Tongue (tissue), 2 donors: ENCODE results near the gene FUT6. TPM values are rescaled to one million over a fixed set of nuclear protein-coding genes. Genes with fewer than 3 reads are reported as not detected.
A peak's percentile ranks its signal among the peaks of the same experiment; 100 is the strongest.
"Not testable (repeated sequence)": the region's sequence is repeated elsewhere in the genome, so short reads cannot be mapped to it uniquely, and the experiment has no call there.

Source experiments
- DNase-seq: peaks from one replicate; pipeline ENCODE4 v3.0.0-alpha.2; 2015
- total RNA-seq: library from RNA; depleted of rRNA; stranded (reverse); fragments of >200 nt; gene quantifications from one replicate; pipeline ENCODE4 v1.2.3, GENCODE V29; 2014

Gene FUT6, protein sequence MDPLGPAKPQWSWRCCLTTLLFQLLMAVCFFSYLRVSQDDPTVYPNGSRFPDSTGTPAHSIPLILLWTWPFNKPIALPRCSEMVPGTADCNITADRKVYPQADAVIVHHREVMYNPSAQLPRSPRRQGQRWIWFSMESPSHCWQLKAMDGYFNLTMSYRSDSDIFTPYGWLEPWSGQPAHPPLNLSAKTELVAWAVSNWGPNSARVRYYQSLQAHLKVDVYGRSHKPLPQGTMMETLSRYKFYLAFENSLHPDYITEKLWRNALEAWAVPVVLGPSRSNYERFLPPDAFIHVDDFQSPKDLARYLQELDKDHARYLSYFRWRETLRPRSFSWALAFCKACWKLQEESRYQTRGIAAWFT
- total RNA-seq: 4.9 TPM

DNA sequence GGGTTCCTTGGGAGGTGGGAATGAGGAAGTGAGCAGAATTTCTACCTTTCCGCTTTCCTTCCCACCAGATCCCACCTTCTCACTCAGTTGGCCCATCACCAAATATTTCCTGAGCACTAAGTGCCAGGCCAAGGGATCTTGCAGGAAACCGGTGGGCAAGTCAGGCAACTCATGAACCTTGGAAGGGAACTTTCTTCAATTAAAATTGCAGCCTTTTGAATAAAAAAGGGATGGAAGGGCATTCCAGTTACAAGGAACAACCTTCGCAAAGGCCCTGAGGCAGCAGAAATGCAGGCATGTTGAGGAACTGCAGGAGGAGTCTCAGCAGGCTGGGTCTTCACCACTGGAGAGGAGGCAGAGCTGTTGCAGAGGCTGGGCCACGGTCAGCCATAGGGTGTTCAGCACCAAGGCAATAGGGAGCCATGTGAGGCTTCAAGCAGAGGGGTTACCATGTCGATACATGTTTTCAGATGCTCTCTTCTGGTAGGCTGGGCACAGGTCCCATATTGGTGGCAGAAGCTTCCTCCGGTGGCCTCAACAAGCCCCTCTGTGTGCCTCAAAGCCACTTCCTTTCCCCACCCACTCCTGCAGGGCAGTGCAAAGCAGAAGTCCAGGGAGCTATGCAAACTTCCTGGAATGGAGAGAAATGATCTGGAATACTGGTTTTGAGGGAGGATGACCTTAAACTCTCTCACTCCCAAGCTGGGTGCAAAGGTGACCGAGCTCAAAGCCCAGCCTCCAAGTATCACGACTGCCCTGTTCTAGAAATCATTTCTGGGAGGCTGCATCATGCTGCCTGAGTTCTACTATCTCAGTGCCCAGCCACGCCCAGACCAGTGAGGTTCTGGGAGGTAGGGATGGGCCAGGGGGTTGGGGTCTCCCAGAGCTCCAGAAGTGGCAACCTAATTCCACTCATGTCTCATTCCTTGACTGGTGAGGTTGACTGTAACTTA is at the start of gene FUT6:
FUT6 (minus strand) TSS at position 638 of the 953 bp plus-strand sequence. CDS start 7,135 bp downstream, outside the sequence.
- no peak for DNase-seq

DNA sequence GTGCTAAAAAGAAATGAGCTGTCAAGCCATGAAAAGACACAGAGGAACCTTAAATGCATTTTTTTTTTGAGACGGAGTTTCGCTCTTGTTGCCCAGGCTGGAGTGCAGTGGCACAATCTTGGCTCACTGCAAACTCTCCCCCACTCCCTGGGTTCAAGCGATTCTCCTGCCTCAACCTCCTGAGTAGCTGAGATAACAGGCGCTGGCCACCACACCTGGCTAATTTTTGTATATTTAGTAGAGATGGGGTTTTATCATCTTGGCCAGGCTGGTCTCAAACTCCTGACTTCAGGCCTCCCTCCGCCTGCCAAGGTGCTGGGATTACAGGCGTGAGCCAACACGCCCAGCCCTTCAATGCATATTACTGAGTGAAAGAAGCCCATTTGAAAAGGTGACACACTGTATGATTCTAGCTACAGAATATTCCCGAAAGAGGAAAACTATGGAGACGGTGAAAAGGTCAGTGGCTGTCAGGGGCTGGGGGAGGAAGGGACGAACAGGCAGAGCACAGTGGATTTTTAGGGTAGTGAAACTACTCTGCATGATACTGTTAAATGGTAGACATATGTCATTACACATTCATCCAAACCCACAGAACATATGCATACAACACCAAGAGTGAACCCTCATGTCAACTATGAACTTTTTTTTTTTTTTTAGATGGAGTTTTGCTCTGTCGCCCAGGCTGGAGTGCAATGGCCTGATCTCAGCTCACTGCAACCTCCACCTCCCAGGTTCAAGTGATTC is 44.7 kb upstream of the FUT6 start:
- DNase-seq: not testable (repeated sequence)

DNA sequence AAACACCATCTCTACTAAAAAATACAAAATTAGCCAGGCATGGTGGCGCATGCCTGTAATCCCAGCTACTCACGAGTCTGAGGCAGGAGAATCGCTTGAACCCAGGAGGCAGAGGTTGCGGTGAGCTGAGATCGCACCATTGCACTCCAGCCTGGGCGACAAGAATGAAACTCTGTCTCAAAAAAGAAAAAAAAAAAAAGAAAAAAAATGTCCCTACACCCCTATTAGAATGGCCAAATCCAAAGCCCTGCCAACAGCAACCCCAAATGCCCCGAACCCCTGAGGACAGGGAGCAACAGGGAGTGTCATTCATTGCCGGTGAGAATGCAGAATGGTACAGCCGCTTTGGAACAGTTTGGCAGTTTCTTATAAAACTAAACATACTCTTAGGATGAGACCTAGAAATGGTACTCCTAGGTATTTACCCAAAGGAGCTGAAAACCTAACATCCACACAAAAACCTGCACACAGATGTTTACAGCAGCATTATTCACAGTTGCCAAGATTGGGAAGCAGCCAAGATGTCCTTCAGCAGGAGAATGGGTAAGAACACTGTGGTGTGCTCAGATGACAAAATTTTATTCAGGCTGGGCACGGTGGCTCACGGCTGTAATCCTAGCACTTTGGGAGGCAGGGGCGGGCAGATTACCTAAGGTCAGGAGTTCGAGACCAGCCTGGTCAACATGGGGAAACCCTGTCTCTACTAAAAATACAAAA is 43.8 kb upstream of the FUT6 start:
- DNase-seq: peak; percentile 54

DNA sequence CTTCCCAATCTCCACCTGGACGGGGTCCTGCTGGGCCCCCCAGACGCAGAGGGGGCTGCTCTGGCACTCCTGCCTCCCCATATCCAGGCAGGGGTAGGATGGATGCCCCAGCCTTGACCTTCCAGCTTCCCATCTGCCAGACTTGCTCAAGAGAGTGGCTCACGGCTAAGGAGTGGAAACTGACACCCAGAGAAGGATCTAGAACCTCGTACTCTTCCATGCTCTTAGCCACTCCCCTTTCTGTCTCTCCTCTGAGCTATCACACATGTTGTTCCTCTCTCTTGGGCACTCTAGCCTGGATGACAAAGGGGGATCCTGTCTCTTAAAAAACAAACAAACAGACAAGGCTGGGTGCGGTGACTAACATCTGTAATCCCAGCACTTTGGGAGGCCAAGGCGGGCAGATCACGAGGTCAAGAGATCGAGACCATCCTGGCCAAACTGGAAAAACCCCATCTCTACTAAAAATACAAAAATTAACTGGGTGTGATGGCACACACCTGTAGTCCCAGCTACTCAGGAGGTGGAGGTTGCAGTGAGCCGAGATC is 43.0 kb upstream of the FUT6 start:
- no peak for DNase-seq

DNA sequence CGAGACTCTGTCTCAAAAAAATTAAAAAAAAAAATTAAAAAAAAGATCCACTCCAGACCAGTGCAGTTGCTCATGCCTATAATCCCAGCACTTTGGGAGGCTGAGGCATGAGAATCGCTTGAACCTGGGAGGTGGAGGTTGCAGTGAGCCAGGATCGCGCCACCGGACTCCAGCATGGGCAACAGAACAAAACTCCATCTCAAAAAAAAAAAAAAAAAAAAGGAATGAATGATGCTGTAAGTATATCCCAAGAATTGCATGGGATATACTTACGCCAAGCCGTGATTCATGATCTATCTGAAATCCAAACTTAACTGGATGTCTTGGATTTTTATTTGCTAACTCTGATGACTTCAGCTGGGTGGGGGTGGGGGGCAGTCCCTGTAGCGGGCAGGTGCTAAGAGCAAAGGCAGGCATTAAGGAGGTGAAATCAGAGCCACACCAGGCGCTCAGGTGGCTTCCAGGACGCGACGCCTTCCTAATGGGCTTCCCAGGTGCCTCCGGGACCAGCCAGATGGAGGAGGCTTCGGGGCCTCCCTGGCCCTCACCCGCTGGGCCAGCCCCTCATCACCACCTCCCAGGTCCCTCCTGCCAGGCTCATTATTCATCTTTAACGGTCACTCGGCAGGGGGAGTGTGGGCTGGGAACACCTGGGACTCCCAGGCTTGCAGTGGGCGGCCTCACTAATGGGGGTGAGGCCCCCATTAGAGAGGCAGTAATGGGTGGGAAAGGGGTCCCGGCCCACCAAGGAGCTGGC is 42.2 kb upstream of the FUT6 start:
- no peak for DNase-seq

DNA sequence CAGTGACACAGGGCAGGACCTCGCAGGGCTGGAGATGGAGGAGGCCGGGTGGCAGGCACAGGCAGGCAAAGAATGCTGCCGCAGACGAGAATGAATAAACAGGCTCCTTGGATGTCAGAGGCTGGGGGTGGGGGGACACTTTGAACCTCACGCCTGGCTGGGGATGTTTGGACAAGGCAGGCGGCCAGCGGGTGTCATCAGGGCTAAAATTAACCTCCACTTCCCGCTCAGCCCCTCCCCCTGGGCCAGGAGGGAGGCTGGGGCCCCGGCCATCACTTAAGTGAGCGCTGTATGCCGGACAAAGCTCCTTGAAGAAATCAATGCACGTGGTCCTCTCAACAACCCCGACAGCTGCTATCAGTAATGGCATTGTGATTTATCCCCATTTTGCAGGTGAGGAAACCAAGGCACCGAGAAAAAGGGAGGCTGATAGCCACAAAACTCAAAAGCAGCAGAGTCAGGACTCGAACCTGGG is 41.1 kb upstream of the FUT6 start:
- peak; percentile 83 for DNase-seq

DNA sequence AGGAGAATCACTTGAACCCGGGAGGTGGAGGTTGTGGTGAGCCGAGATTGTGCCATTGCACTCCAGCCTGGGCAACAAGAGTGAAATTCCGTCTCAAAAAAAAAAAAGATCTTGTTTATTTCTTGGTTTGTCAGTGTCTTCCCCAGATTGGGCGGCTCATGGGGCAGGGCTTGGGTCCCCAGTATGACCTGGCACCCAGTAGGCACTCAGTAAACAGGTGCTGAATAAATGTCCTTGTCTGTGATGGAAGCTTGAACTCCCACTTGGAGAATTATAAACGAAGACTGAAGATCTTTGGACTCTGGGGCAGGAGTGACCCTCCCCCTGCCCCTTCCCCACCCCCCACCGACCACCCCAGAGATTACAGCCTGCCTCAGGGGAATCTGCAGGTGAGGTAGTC is 40.7 kb upstream of the FUT6 start:
- DNase-seq: no peak

DNA sequence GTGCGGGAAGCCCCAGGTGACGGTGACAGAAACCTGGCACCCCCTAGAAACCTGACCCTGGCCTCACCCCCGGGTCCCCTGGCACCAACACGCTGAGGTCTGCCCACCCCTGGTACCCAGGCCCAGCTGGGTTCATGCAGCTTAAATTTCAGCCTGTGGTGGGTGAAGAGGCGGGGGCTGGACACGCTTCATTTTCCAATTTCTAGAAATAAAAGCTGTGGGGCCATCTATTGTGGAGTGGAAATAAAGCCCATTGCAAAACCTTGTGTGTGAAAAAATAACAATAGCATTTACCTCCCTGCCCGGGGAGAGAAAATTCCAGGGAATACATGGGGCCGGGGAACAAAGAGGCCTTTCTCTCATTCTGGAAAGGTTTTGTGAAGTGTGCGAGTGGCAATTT is 38.4 kb upstream of the FUT6 start:
- no peak for DNase-seq

DNA sequence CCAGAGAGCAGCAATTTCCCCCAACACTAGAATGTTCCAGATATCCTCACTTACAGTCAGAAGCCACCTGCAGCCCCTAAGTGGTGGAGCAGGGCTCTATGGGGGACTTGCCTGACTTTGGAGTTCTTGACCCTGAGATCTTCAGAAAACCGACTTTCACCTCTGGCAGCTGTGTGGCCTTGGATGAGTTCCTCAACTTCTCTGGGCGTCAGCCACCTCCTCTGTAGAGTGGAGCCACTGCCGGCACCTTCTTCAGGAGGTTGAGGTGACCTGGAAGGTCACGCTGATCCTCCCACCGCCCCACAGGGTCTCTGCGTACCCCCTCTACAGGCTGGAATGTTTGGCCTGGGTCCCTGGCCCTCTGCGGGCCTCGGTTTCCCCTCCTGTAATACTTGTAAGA is 37.9 kb upstream of the FUT6 start:
- DNase-seq: no peak

DNA sequence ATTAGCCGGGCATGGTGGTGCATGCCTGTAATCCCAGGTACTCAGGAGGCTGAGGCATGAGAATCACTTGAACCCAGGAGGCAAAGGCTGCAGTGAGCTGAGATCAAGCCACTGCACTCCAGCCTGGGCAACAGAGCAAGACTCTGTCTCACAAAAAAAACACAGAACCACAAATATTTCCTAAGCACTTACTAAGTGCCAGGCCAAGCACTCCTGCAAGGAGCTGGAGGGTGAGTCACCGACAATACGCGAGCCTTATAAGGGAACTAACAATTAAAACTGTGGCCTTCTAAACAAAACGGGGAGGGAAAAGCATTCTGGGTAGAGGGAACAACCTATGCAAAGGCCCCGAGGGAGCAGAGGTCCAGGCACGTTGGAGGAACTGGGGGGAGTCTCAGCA is 35.0 kb upstream of the FUT6 start:
- DNase-seq: not testable (repeated sequence)

DNA sequence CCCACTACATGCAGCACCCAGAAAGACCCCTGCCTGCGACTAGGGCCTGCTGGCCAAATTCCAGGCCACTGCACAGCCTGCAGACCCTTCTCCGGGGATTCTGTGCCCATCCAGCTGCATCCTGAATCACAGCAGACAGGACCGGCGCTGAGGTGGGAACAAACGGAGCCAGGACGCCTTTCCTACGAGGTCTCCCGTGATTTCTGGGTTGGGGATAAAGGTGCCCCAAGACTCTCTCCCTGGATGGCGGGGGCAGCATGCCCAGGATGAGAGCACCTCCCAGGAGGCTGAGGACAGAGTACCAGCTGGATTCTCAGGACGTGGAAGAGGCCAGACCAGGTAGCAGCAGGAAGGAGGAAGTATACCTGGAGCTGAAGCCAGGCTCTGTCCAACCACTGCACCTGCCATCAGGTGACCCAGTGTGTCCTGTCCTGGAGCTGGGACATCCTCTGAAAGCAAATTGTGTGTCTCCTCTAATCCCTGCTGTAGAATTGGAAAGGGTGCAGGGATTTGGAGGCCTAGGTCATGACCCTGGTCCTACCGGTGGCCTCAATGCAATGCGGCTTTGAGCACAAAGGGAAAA is 34.2 kb upstream of the FUT6 start:
- no peak for DNase-seq

DNA sequence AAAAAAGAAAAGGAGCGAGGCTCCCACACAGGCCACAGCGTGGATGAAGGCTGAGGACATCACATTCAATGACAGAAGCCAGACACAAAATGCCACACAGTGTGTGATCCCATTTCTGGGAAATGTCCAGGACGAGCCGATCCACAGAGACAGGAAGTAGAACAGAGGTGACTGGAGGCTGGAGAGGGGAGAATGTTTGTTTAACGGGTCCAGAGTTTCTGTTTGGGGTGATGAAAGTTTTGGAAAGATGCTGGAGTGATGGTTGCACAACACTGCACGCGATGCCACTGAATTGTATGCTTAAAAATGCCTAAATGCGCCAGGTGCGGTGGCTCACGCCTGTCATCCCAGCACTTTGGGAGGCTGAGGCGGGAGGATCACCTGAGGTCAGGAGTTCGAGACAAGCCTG is 31.5 kb upstream of the FUT6 start:
- no peak for DNase-seq

DNA sequence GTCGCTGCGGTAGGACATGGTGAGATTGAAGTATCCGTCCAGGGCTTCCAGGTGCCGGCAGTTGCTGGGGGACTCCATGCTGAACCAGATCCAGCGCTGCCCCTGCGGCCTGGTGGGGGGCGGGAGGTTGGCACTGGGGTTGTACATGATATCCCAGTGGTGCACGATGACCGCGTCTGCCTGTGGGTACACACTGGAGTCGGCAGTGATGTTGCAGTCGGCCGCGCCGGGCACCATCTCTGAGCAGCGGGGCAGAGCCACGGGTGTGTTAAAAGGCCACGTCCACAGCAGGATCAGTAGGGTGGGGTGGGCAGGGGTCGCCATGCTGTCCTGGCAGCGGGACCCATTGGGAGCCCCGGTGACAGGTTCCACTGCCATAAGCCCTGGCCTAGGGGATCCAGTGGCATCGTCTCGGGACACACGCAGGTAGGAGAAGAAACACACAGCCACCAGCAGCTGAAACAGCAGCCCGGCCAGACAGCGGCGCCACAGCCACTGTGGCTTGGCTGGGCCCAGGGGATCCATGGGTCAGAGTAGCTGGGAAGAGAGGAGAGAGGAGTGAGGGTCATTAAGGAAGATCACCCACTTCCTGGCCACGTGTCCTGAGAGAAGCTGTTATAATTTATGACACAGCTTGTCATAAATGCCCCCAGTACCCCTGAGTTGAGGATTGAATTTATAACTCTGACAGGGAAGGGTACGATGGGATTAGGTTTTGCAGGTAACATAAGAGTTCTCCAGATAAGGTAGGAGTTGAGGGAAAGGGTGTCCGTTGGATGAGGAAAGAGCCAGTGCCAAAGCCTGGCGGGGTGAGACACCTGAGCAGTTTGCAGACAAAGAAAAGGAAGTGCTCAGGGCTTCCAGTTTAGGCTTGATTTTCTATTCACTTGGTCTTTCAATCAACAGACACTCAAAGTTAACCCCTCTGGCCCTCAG is 28.0 kb upstream of the FUT6 start:
- no peak for DNase-seq

DNA sequence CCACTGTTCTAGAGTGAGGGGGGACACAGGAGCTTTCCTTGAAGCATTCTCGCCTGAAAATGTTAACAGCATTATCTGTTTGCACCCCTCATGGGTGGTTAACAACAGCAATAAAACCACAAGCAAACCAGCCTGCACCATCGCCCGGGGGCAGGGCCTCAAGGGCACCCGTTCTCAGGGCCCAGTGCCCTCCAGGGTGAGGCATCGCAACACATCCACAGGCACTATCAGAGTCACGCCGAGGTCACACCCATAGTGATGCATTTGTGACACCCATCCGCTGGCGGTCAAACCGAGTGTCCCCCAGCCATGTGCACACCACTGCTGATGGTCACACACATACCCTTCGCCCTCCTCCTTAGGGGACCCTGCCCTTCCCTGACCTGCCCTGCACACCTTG is 26.3 kb upstream of the FUT6 start:
- no peak for DNase-seq

DNA sequence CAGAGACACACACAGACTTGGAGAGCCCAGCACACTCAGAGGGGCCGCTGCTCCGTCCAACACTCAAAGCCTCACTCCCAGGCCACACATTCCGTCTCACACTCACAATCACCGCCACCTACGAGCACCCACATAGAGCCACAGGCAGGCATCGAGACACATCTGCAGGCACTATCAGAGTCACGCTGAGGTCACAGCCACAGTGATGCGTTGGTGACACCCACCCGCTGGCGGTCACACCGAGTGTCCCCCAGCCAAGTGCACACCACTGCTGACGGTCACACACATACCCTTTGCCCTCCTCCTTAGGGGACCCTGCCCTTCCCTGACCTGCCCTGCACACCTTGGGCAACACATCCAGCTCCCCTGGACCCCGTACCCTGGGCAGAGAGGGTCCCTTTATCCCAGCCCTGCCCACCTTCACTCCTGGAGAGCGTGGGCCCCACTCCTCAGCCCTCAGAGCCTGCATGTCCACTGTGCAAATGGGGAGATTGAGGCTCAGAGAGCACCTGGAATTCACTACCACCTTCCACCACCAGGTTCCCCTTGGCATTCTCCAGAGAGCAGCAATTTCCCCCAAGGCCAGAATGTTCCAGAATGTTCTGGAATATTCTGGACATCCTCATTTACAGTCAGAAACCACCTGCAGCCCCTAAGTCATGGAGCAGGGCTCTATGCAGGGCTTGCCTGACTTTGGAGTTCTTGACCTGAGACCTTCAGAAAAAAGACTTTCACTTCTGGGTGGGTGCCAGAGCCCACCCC is 25.4 kb upstream of the FUT6 start:
- DNase-seq: no peak

DNA sequence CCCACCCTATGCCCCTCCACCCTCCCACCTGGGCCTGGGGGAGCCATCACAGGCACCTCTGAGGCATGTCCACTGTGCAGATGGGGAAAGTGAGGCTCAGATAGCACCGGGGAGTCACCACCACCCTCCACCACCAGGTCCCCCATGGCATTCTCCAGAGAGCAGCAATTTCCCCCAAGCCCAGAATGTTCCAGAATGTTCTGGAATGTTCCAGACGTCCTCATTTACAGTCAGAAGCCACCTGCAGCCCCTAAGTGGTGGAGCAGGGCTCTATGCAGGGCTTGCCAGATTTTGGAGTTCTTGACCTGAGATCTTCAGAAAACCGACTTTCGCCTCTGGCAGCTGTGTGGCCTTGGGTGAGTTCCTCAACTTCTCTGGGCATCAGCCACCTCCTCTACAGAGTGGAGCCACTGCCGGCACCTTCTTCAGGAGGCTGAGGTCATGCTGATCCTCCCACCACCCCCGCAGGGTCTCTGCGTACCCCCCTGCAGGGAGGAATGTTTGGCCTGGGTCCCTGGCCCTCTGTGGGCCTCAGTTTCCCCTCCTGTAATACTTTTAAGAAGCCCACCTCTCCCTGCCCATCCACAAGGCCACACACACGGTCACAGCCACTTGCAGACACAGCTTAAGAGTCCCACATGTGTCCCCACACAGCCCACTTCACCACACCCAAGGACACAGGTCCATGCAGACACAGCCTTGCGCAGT is 24.7 kb upstream of the FUT6 start:
- no peak for DNase-seq

DNA sequence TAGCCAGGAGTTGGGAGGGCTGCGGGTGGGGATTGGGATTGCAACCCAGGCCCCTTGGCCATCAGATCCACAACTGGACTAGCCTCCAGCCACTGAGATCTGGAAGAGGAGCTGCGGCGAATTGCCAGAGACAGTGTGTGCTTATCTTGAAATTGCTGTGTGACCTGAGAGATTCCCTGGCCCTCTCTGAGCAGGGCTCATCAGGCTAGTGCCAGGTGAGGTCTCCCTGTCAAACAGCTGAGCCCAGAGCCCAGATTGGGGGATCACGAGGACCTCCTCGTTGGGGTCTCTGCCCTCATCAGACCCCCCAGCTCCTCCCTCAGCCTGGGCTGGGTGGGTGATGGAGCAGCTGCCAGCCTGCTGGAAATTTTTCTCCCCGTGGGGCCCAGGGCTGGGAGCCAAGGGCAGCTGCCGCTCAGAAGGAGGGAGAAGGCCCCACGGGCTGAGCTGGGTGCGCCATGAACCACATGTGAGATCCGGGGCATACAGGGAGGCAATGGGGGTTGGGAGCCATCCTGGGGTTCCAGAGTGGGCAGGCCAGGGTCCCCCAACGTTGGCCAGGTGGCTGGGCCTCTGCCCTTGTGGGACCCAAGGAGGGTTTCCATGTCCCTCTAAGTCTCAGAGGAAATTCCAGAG is 23.6 kb upstream of the FUT6 start:
- no peak for DNase-seq
